Brain microvascular endothelial cell (primary cell): ENCODE results near the gene STXBP3.

Experiments
- DNase-seq: peaks from one replicate; pipeline ENCODE4 v3.0.0-alpha.2; 2020
- H3K27ac ChIP-seq: fragments of 250-450 bp; sonication (Bioruptor Pico); 2 replicates; pipeline ENCODE4 v1.5.1; 2020; ENCODE audit warnings: mild to moderate bottlenecking, moderate library complexity
- H3K27me3 ChIP-seq: fragments of 250-450 bp; sonication (Bioruptor Pico); replicated peaks from 2 replicates; pipeline ENCODE4 v1.5.1; 2020; ENCODE audit warnings: mild to moderate bottlenecking
- H3K36me3 ChIP-seq: fragments of 250-450 bp; sonication (Bioruptor Pico); replicated peaks from 2 replicates; pipeline ENCODE4 v1.5.1; 2020; ENCODE audit warnings: mild to moderate bottlenecking
- H3K4me3 ChIP-seq: 2 replicates; pipeline ENCODE4 v1.5.1; 2011; ENCODE audit warnings: low read depth, mild to moderate bottlenecking, control low read depth, low read length, moderate library complexity
- CTCF ChIP-seq: IDR thresholded peaks from 2 replicates; pipeline ENCODE4 v1.5.1; 2011; ENCODE audit warnings: low read depth, mild to moderate bottlenecking, moderate library complexity, low read length, control low read depth, inconsistent platforms; ENCODE audit errors: missing control alignments
- in situ Hi-C: cut with HindIII; loops from 2 replicates; pipeline ENCODE4 v1.10.0; 2017; ENCODE audit warnings: low sequenced_read_pairs, low pct_ligation_motif_present

The STXBP3 gene

GRCh38 chr1:108819878-108820277 is 73.4 kb downstream of the STXBP3 start:
- no peak overlapping the region for H3K27ac ChIP-seq
- in situ Hi-C loops: loop anchor here (10.0 kb wide), 1 partner anchor 75 kb away; no protein-coding TSS in a partner anchor
- no peaks in the 10 kb centered on the region for H3K27me3 ChIP-seq
- no peaks in the 10 kb centered on the region for H3K36me3 ChIP-seq
- no peak overlapping the region for H3K4me3 ChIP-seq
- TF ChIP-seq CTCF: no peak
- no peak for DNase-seq

GRCh38 chr1:108823632-108824031 is 77.2 kb downstream of the STXBP3 start:
- no peak for TF ChIP-seq CTCF
- in situ Hi-C loops: loop anchor here (10.0 kb wide), 1 partner anchor 71 kb away; no protein-coding TSS in a partner anchor
- no peak for DNase-seq
- Histone ChIP-seq H3K27ac (no peak overlapping the region), H3K27me3 (no peaks in the 10 kb centered on the region), H3K36me3 (no peaks in the 10 kb centered on the region), H3K4me3 (no peak overlapping the region)

- H3K36me3 ChIP-seq: no peaks in the 10 kb centered on the region
- no peaks in the 10 kb centered on the region for H3K27me3 ChIP-seq
- no peak for DNase-seq
- in situ Hi-C loops: loop anchor here (10.0 kb wide), 1 partner anchor 71 kb away; no protein-coding TSS in a partner anchor
- H3K4me3 ChIP-seq: no peak overlapping the region
- TF ChIP-seq CTCF: no peak
- H3K27ac ChIP-seq: no peak overlapping the region
Observed at GRCh38 chr1:108824051-108824450, 77.6 kb downstream of the STXBP3 start.

- in situ Hi-C loops: loop anchor here (10.0 kb wide), 1 partner anchor 69 kb away; no protein-coding TSS in a partner anchor
- TF ChIP-seq CTCF: no peak
- DNase-seq: no peak
- no peak overlapping the region for H3K27ac ChIP-seq
- no peaks in the 10 kb centered on the region for H3K27me3 ChIP-seq
- no peaks in the 10 kb centered on the region for H3K36me3 ChIP-seq
- no peak overlapping the region for H3K4me3 ChIP-seq
Observed at GRCh38 chr1:108826081-108826635, 79.7 kb downstream of the STXBP3 start.

- peak; percentile 80 for TF ChIP-seq CTCF
- in situ Hi-C loops: loop anchor here (10.0 kb wide), 1 partner anchor 66 kb away; no protein-coding TSS in a partner anchor
- Histone ChIP-seq H3K27me3 (no peaks in the 10 kb centered on the region), H3K4me3 (no peak overlapping the region), H3K27ac (peak overlapping the region; percentile 96), H3K36me3 (no peaks in the 10 kb centered on the region)
- peak; percentile 77 for DNase-seq
Observed at GRCh38 chr1:108828074-108828961, 81.8 kb downstream of the STXBP3 start.
